Measurements from ENCODE around the gene RNF169. TPM values are rescaled to one million over a fixed set of nuclear protein-coding genes. Genes with fewer than 3 reads are reported as not detected.

The RNF169 gene
- total and polyA plus RNA-seq, 4 donors, result 0.60 to 11.0 (median 5.1) TPM

- no peaks in the 10 kb centered on the region for H3K27me3 ChIP-seq (ENCODE audit: control insufficient read depth in 4 of 4, insufficient read depth in 4 of 4, low read length in 3 of 4)
- no peak overlapping the region for H3K4me3 ChIP-seq (ENCODE audit: low read depth in 1 of 3, low read length in 3 of 3)
- no peaks in the 10 kb centered on the region for H3K9me3 ChIP-seq (ENCODE audit: control insufficient read depth in 4 of 4, low read length in 3 of 4)
- 96% methylated on average over 6 of the region's 6 CpGs for WGBS
- H3K9ac ChIP-seq (ENCODE audit: low read depth in 1 of 2, low read length in 2 of 2), result no peak overlapping the region
- no peak overlapping the region for H3K27ac ChIP-seq (ENCODE audit: low read depth in 1 of 2, low read length in 2 of 2)
- peaks cover under 1 to 49% (median 9%) of the 10 kb centered on the region in 4 donors for H3K36me3 ChIP-seq (ENCODE audit: control insufficient read depth in 4 of 4, insufficient read depth in 3 of 4, low read depth in 1 of 4, low read length in 3 of 4)
- TF ChIP-seq HNF4G (IDR thresholded peaks at IDR 0.05) (no peak), RAD21 (IDR thresholded peaks at IDR 0.05) (no peak), TAF1 (conservative IDR thresholded peaks at IDR 0.05) (no peak), EGR1 (IDR thresholded peaks at IDR 0.05; ENCODE audit: low read depth in 2 of 2) (no peak), ZBTB33 (IDR thresholded peaks at IDR 0.05) (no peak), FOXA2 (IDR thresholded peaks at IDR 0.05) (no peak), YY1 (IDR thresholded peaks at IDR 0.05) (no peak), MAX (IDR thresholded peaks at IDR 0.05) (no peak), GABPA (IDR thresholded peaks at IDR 0.05 in 1 of 2, conservative IDR thresholded peaks at IDR 0.05 in 1 of 2) (no peak), CTCF (IDR thresholded peaks at IDR 0.05; ENCODE audit: low read depth, low read length, missing input control) (no peak)
- DNase-seq (ENCODE audit: low spot score), result no peak
- H3K4me1 ChIP-seq (ENCODE audit: control insufficient read depth in 4 of 4, insufficient read depth in 4 of 4, low read length in 3 of 4), result peaks cover 0 to 4% (median 0%) of the 10 kb centered on the region in 4 donors
These were observed 99.2 kb downstream of the RNF169 start for GRCh38 chr11:74847895-74848294.

- Histone ChIP-seq H3K9ac (ENCODE audit: low read depth in 1 of 2, low read length in 2 of 2) (no peak overlapping the region), H3K4me1 (ENCODE audit: control insufficient read depth in 4 of 4, insufficient read depth in 4 of 4, low read length in 3 of 4) (peaks cover 0 to 4% (median 0%) of the 10 kb centered on the region in 4 donors), H3K4me3 (ENCODE audit: low read depth in 1 of 3, low read length in 3 of 3) (no peak overlapping the region), H3K36me3 (ENCODE audit: control insufficient read depth in 4 of 4, insufficient read depth in 3 of 4, low read depth in 1 of 4, low read length in 3 of 4) (peaks cover 0 to 31% (median 10%) of the 10 kb centered on the region in 4 donors), H3K27ac (ENCODE audit: low read depth in 1 of 2, low read length in 2 of 2) (no peak overlapping the region), H3K27me3 (ENCODE audit: control insufficient read depth in 4 of 4, insufficient read depth in 4 of 4, low read length in 3 of 4) (no peaks in the 10 kb centered on the region), H3K9me3 (ENCODE audit: control insufficient read depth in 4 of 4, low read length in 3 of 4) (no peaks in the 10 kb centered on the region)
- no peak for DNase-seq (ENCODE audit: low spot score)
- 73% methylated on average over 7 of the region's 7 CpGs for WGBS
- no peak for TF ChIP-seq CTCF (IDR thresholded peaks at IDR 0.05; ENCODE audit: low read depth, low read length, missing input control)
- TF ChIP-seq HNF4A (conservative IDR thresholded peaks at IDR 0.05), result no peak
These were observed 101.1 kb downstream of the RNF169 start for GRCh38 chr11:74849525-74850391.

Measured in liver (tissue), 9 donors.